Measurements from ENCODE around the gene DOCK8. TPM values are rescaled to one million over a fixed set of nuclear protein-coding genes. Genes with fewer than 3 reads are reported as not detected.

DOCK8 gene
- total and polyA plus RNA-seq, 2 of the 13 experiments (the other 11 are each of a cell fraction or from before 2014, with no cell fraction given): 0.28 to 0.38 TPM

DNA sequence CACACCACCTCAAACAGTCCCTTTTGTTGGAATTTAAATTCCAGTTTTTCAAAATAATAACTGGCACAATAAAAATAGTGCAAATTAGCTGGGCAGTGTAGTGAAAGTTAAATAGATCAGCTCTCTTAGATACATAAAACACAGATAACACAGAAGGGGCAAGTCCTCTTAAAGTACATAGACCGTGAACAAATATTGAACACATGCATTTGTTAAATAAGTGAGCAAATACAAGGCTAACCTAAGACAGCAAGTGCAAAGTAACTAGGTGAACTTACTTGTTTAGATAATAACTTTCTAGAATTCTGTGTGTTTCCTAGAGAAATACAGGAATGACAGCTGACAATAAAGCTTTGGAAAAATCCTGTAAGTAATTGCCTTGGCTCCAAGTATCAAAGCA lies 280.1 kb downstream of the DOCK8 start (continued):
- TF ChIP-seq, protein P1, sequence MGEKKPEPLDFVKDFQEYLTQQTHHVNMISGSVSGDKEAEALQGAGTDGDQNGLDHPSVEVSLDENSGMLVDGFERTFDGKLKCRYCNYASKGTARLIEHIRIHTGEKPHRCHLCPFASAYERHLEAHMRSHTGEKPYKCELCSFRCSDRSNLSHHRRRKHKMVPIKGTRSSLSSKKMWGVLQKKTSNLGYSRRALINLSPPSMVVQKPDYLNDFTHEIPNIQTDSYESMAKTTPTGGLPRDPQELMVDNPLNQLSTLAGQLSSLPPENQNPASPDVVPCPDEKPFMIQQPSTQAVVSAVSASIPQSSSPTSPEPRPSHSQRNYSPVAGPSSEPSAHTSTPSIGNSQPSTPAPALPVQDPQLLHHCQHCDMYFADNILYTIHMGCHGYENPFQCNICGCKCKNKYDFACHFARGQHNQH (CRISPR knock-in tag; IDR thresholded peaks at IDR 0.05): no peak
- TF ChIP-seq, protein P2, sequence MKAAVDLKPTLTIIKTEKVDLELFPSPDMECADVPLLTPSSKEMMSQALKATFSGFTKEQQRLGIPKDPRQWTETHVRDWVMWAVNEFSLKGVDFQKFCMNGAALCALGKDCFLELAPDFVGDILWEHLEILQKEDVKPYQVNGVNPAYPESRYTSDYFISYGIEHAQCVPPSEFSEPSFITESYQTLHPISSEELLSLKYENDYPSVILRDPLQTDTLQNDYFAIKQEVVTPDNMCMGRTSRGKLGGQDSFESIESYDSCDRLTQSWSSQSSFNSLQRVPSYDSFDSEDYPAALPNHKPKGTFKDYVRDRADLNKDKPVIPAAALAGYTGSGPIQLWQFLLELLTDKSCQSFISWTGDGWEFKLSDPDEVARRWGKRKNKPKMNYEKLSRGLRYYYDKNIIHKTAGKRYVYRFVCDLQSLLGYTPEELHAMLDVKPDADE (CRISPR knock-in tag; IDR thresholded peaks at IDR 0.05): no peak
- TF ChIP-seq ZNF570 (CRISPR knock-in tag; IDR thresholded peaks at IDR 0.05; ENCODE audit: borderline replicate concordance) (no peak), SKI (IDR thresholded peaks at IDR 0.05; ENCODE audit: partially characterized antibody) (no peak), ZNF24 (IDR thresholded peaks at IDR 0.05) (no peak), ZNF709 (CRISPR knock-in tag; IDR thresholded peaks at IDR 0.05) (no peak), TOE1 (CRISPR knock-in tag; IDR thresholded peaks at IDR 0.05) (no peak), MED1 (CRISPR knock-in tag; IDR thresholded peaks at IDR 0.05) (no peak), DNMT3B (CRISPR knock-in tag; conservative IDR thresholded peaks at IDR 0.05) (no peak), SMAD3 (CRISPR knock-in tag; IDR thresholded peaks at IDR 0.05) (no peak)
- TF ChIP-seq, protein P3, sequence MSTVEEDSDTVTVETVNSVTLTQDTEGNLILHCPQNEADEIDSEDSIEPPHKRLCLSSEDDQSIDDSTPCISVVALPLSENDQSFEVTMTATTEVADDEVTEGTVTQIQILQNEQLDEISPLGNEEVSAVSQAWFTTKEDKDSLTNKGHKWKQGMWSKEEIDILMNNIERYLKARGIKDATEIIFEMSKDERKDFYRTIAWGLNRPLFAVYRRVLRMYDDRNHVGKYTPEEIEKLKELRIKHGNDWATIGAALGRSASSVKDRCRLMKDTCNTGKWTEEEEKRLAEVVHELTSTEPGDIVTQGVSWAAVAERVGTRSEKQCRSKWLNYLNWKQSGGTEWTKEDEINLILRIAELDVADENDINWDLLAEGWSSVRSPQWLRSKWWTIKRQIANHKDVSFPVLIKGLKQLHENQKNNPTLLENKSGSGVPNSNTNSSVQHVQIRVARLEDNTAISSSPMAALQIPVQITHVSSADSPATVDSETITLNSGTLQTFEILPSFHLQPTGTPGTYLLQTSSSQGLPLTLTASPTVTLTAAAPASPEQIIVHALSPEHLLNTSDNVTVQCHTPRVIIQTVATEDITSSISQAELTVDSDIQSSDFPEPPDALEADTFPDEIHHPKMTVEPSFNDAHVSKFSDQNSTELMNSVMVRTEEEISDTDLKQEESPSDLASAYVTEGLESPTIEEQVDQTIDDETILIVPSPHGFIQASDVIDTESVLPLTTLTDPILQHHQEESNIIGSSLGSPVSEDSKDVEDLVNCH (CRISPR knock-in tag; IDR thresholded peaks at IDR 0.05): no peak
- TF ChIP-seq, protein P4, sequence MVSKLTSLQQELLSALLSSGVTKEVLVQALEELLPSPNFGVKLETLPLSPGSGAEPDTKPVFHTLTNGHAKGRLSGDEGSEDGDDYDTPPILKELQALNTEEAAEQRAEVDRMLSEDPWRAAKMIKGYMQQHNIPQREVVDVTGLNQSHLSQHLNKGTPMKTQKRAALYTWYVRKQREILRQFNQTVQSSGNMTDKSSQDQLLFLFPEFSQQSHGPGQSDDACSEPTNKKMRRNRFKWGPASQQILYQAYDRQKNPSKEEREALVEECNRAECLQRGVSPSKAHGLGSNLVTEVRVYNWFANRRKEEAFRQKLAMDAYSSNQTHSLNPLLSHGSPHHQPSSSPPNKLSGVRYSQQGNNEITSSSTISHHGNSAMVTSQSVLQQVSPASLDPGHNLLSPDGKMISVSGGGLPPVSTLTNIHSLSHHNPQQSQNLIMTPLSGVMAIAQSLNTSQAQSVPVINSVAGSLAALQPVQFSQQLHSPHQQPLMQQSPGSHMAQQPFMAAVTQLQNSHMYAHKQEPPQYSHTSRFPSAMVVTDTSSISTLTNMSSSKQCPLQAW (CRISPR knock-in tag; IDR thresholded peaks at IDR 0.05): no peak
- TF ChIP-seq, protein P5, sequence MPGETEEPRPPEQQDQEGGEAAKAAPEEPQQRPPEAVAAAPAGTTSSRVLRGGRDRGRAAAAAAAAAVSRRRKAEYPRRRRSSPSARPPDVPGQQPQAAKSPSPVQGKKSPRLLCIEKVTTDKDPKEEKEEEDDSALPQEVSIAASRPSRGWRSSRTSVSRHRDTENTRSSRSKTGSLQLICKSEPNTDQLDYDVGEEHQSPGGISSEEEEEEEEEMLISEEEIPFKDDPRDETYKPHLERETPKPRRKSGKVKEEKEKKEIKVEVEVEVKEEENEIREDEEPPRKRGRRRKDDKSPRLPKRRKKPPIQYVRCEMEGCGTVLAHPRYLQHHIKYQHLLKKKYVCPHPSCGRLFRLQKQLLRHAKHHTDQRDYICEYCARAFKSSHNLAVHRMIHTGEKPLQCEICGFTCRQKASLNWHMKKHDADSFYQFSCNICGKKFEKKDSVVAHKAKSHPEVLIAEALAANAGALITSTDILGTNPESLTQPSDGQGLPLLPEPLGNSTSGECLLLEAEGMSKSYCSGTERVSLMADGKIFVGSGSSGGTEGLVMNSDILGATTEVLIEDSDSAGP (CRISPR knock-in tag; IDR thresholded peaks at IDR 0.05; ENCODE audit: borderline replicate concordance): no peak
